ENCODE results near the gene CFAP52.

The CFAP52 gene

GRCh38 chr17:9684955-9685621, 108.6 kb downstream of the CFAP52 start:
- no peaks in the 10 kb centered on the region for H3K27me3 Mint-ChIP-seq
- peaks cover 2% of the 10 kb centered on the region for H3K36me3 Mint-ChIP-seq
- no peak overlapping the region for H3K4me3 Mint-ChIP-seq

More at GRCh38 chr17:9684955-9685621, 108.6 kb downstream of the CFAP52 start:
- Mint-ChIP-seq H3K27ac (no peak overlapping the region), H3K9me3 (ENCODE audit: low read depth) (peaks cover 6% of the 10 kb centered on the region), H3K4me1 (ENCODE audit: low read depth) (no peaks in the 10 kb centered on the region)
